Hippocampal formation (tissue), 2 donors: Measurements from ENCODE around the gene SPATA12.
A peak's percentile ranks its signal among the peaks of the same experiment; 100 is the strongest.
"Not testable (repeated sequence)": the region's sequence is repeated elsewhere in the genome, so short reads cannot be mapped to it uniquely, and the experiment has no call there.

Source experiments
- DNase-seq, 2 donors: peaks; one replicate each; lab custom pipeline; 2025; lab: John Stamatoyannopoulos, UW

Gene SPATA12

GRCh38 chr3:57083266-57083995 is 23.0 kb downstream of the SPATA12 start:
- DNase-seq, result not testable (repeated sequence)

GRCh38 chr3:57085211-57085610 is 24.7 kb downstream of the SPATA12 start:
- no peak for DNase-seq

GRCh38 chr3:57086201-57086600 is 25.7 kb downstream of the SPATA12 start:
- peak; percentile 2 to 16 for DNase-seq

- no peak for DNase-seq
These were observed 27.1 kb downstream of the SPATA12 start for GRCh38 chr3:57087361-57088092.

GRCh38 chr3:57088503-57088902 is 28.0 kb downstream of the SPATA12 start:
- no peak for DNase-seq

GRCh38 chr3:57089043-57089442 is 28.6 kb downstream of the SPATA12 start:
- DNase-seq, result no peak

GRCh38 chr3:57091521-57092273 is 31.2 kb downstream of the SPATA12 start:
- no peak for DNase-seq

GRCh38 chr3:57093489-57093888 is 33.0 kb downstream of the SPATA12 start:
- no peak for DNase-seq

- no peak for DNase-seq
These were observed 33.6 kb downstream of the SPATA12 start for GRCh38 chr3:57093971-57094535.

GRCh38 chr3:57094575-57094974 is 34.1 kb downstream of the SPATA12 start:
- DNase-seq, result no peak

GRCh38 chr3:57095363-57095762 is 34.9 kb downstream of the SPATA12 start:
- DNase-seq, result no peak

GRCh38 chr3:57097536-57097935 is 37.1 kb downstream of the SPATA12 start:
- DNase-seq, result no peak

- no peak for DNase-seq
These were observed 38.2 kb downstream of the SPATA12 start for GRCh38 chr3:57098418-57099310.

GRCh38 chr3:57100046-57100695 is 39.7 kb downstream of the SPATA12 start:
- DNase-seq, result peak; percentile 76 to 77

GRCh38 chr3:57105585-57105984 is 45.1 kb downstream of the SPATA12 start:
- DNase-seq, result no peak

- no peak for DNase-seq
These were observed 48.2 kb downstream of the SPATA12 start for GRCh38 chr3:57108684-57109083.

GRCh38 chr3:57109437-57110199 is 49.2 kb downstream of the SPATA12 start:
- DNase-seq, result no peak

GRCh38 chr3:57110214-57110613 is 49.8 kb downstream of the SPATA12 start:
- DNase-seq, result no peak

GRCh38 chr3:57110798-57111197 is 50.3 kb downstream of the SPATA12 start:
- DNase-seq, result no peak

- DNase-seq, result no peak
These were observed 51.7 kb downstream of the SPATA12 start for GRCh38 chr3:57112206-57112605.
